Transverse colon (tissue), 4 donors: Measurements from ENCODE around the gene PTPRN2. TPM values are rescaled to one million over a fixed set of nuclear protein-coding genes. Genes with fewer than 3 reads are reported as not detected.

Source experiments
- DNase-seq: peaks from one replicate; pipeline ENCODE4 v3.0.0-alpha.2; 2019
- H3K27ac ChIP-seq, 4 donors: fragments of 200-600 bp; sonication (generic); 2 replicates each; pipeline ENCODE4 v1.5.1; 2016 to 2018; ENCODE audit warnings: inconsistent platforms in 4 of 4
- H3K27me3 ChIP-seq: fragments of 200-600 bp; sonication (generic); 2 replicates; pipeline ENCODE4 v1.5.1; 2017; ENCODE audit warnings: inconsistent platforms
- H3K36me3 ChIP-seq, 4 donors: fragments of 200-600 bp; sonication (generic); 2 replicates each; pipeline ENCODE4 v1.5.1; 2017 to 2019; ENCODE audit warnings: inconsistent platforms in 4 of 4
- H3K4me1 ChIP-seq, 4 donors: fragments of 200-600 bp; sonication (generic); 2 replicates each; pipeline ENCODE4 v1.5.1; 2017 to 2020; ENCODE audit warnings: inconsistent platforms in 4 of 4
- H3K4me3 ChIP-seq, 4 donors: fragments of 200-600 bp; sonication (generic); 1 replicate in 1 of 4; 2 replicates in 3 of 4; pipeline versions ENCODE4 v1.5.1 to v1.6.1; 2017 to 2019; ENCODE audit warnings: inconsistent platforms in 4 of 4
- H3K9me3 ChIP-seq, 2 donors: fragments of 200-600 bp; sonication (generic); 2 replicates each; pipeline ENCODE4 v1.5.1; 2017 to 2019; ENCODE audit warnings: inconsistent platforms in 2 of 2
- EP300 ChIP-seq: sonication (generic); formaldehyde crosslinking; IDR thresholded peaks from one replicate; pipeline ENCODE4 v1.6.1; 2017; ENCODE audit warnings: antibody characterized with exemption, low read depth
- POLR2A ChIP-seq: fragments of 450-650 bp; IDR thresholded peaks from one replicate; pipeline ENCODE4 v1.6.1; 2016; ENCODE audit warnings: antibody characterized with exemption, mild to moderate bottlenecking, moderate library complexity
- POLR2AphosphoS5 ChIP-seq, 3 donors: sonication (generic); formaldehyde crosslinking; IDR thresholded peaks; one replicate each; pipeline ENCODE4 v1.6.1; 2016; ENCODE audit warnings: antibody characterized with exemption in 3 of 3
- WGBS, 2 donors: methylation state at CpG; one replicate each; pipeline ENCODE4 v1.1.5; 2018; ENCODE audit warnings: low coverage in 1 of 2; 5-methylcytosine and 5-hydroxymethylcytosine counted together
- in situ Hi-C, 4 donors: fragments of 200-750 bp; cut with MboI; loops; one replicate each; pipeline versions ENCODE4 v1.15.0 to v1.15.1; 2017; ENCODE audit warnings: low sequenced_read_pairs in 3 of 4, low pct_ligation_motif_present in 1 of 4, low pct_unique_long_range_greater_than_20kb in 1 of 4
- intact Hi-C: fragments of 100-400 bp; cut with DNase I; formaldehyde crosslinking; loops from one replicate; pipeline ENCODE4 v1.15.1; 2023; ENCODE audit warnings: low total_unique reads
- total RNA-seq, 4 donors: library from RNA; depleted of rRNA; stranded (reverse); fragments of >200 nt; gene quantifications; one replicate each; pipeline ENCODE4 v1.1.0, GENCODE V29; 2016
- TF ChIP-seq, protein P1 (sequence below), 5 experiments: fragments of 200-600 bp in 3 of 5; fragments of 450-650 bp in 2 of 5; sonication (generic) in 3 of 5; IDR thresholded peaks; 1 replicate in 2 of 5; 2 replicates in 3 of 5; pipeline ENCODE4 v1.5.1; 2016 to 2017; ENCODE audit warnings: antibody characterized with exemption in 5 of 5, inconsistent platforms in 3 of 5, mild to moderate bottlenecking in 2 of 5, moderate library complexity in 1 of 5

Gene PTPRN2
- total RNA-seq, 4 donors from 2014 or later = 15.4 to 31.1 (median 21.8) TPM

DNA sequence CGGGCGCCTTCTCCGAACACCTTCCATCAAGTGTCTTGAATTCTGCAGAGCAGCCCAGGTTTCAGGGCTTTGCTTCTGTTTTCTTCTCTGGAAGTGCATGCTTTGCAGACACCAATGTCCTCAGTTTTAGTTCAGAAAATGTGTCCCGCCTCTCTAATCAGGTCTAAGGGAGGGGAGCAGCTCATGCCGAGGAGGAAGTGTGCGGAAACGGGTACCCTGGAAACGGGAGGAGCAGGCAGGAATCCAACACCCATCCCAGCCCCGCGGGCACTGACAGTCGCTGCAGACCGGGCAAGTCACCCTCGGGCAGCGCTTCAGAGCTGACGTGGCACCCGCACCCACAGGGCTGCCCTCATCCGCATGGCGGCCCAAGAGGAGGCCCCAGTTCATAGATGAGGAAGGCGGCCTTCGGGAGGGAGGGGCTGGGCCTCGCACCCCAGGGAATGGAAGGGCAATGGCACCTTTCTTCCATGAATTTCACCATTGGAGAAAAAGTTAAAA lies 912.1 kb downstream of the PTPRN2 start:
- no peaks in the 10 kb centered on the region for H3K36me3 ChIP-seq
- TF ChIP-seq EP300 = no peak
- no peak for TF ChIP-seq POLR2A
- no peak for TF ChIP-seq POLR2AphosphoS5 (IDR thresholded peaks at IDR 0.05)
- TF ChIP-seq, protein P1, sequence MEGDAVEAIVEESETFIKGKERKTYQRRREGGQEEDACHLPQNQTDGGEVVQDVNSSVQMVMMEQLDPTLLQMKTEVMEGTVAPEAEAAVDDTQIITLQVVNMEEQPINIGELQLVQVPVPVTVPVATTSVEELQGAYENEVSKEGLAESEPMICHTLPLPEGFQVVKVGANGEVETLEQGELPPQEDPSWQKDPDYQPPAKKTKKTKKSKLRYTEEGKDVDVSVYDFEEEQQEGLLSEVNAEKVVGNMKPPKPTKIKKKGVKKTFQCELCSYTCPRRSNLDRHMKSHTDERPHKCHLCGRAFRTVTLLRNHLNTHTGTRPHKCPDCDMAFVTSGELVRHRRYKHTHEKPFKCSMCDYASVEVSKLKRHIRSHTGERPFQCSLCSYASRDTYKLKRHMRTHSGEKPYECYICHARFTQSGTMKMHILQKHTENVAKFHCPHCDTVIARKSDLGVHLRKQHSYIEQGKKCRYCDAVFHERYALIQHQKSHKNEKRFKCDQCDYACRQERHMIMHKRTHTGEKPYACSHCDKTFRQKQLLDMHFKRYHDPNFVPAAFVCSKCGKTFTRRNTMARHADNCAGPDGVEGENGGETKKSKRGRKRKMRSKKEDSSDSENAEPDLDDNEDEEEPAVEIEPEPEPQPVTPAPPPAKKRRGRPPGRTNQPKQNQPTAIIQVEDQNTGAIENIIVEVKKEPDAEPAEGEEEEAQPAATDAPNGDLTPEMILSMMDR (IDR thresholded peaks at IDR 0.05) = no peak
- peaks cover 35% of the 10 kb centered on the region for H3K27me3 ChIP-seq
- H3K9me3 ChIP-seq = no peaks in the 10 kb centered on the region
- in situ Hi-C loops = no loop called here
- H3K27ac ChIP-seq = no peak overlapping the region
- intact Hi-C loops = no loop called here
- peaks cover 0 to 5% (median 0%) of the 10 kb centered on the region in 4 donors for H3K4me1 ChIP-seq
- H3K4me3 ChIP-seq = no peak overlapping the region
- 89% methylated on average over 21 of the region's 21 CpGs; no CpG with 5 or more reads in 1 of the 2 donors for WGBS, 2 donors
- DNase-seq = no peak

GRCh38 chr7:157674715-157675426 lies 912.8 kb downstream of the PTPRN2 start:
- Histone ChIP-seq H3K4me3 (no peak overlapping the region), H3K9me3 (no peaks in the 10 kb centered on the region), H3K27ac (no peak overlapping the region), H3K27me3 (peaks cover 31% of the 10 kb centered on the region), H3K4me1 (peaks cover 0 to 5% (median 0%) of the 10 kb centered on the region in 4 donors), H3K36me3 (no peaks in the 10 kb centered on the region)
- 86 to 89% methylated on average over 7 to 18 of the region's 30 CpGs for WGBS, 2 donors
- in situ Hi-C loops (no loop called here), intact Hi-C loops (no loop called here)
- DNase-seq = no peak
- TF ChIP-seq POLR2AphosphoS5 (IDR thresholded peaks at IDR 0.05) (no peak), EP300 (no peak), POLR2A (no peak)
- TF ChIP-seq, protein P1 (IDR thresholded peaks at IDR 0.05) = no peak

GRCh38 chr7:157674027-157674714 lies 913.5 kb downstream of the PTPRN2 start:
- WGBS, 2 donors = 85% methylated on average over 13 to 28 of the region's 28 CpGs
- no peaks in the 10 kb centered on the region for H3K36me3 ChIP-seq
- peaks cover 28% of the 10 kb centered on the region for H3K27me3 ChIP-seq
- no peak overlapping the region for H3K27ac ChIP-seq
- in situ Hi-C loops (no loop called here), intact Hi-C loops (no loop called here)
- H3K4me3 ChIP-seq = no peak overlapping the region
- DNase-seq = no peak
- TF ChIP-seq POLR2AphosphoS5 (IDR thresholded peaks at IDR 0.05) (no peak), POLR2A (no peak), EP300 (no peak)
- TF ChIP-seq, protein P1 (IDR thresholded peaks at IDR 0.05) = no peak
- no peaks in the 10 kb centered on the region for H3K9me3 ChIP-seq
- peaks cover 0 to 5% (median 0%) of the 10 kb centered on the region in 4 donors for H3K4me1 ChIP-seq

GRCh38 chr7:157673573-157673972 lies 914.0 kb downstream of the PTPRN2 start:
- no peak for TF ChIP-seq EP300
- no peak for TF ChIP-seq POLR2A
- TF ChIP-seq POLR2AphosphoS5 (IDR thresholded peaks at IDR 0.05) = no peak
- TF ChIP-seq, protein P1 (IDR thresholded peaks at IDR 0.05) = no peak
- Histone ChIP-seq H3K36me3 (no peaks in the 10 kb centered on the region), H3K9me3 (no peaks in the 10 kb centered on the region), H3K4me1 (peaks cover 0 to 5% (median 0%) of the 10 kb centered on the region in 4 donors), H3K27me3 (peaks cover 22% of the 10 kb centered on the region), H3K4me3 (no peak overlapping the region), H3K27ac (no peak overlapping the region)
- in situ Hi-C loops (no loop called here), intact Hi-C loops (no loop called here)
- no peak for DNase-seq
- WGBS, 2 donors = 89% methylated on average over 14 of the region's 14 CpGs; no CpG with 5 or more reads in 1 of the 2 donors
